Muscle of leg (tissue), 11 donors: ENCODE measurements around the gene LMO7. TPM values are rescaled to one million over a fixed set of nuclear protein-coding genes. Genes with fewer than 3 reads are reported as not detected.

ENCODE experiments used
- DNase-seq: peaks from one replicate; pipeline ENCODE4 v3.0.0; 2013
- H3K27ac ChIP-seq: one replicate; pipeline ENCODE4 v1.5.1; 2013; ENCODE audit warnings: mild to moderate bottlenecking, low read length, control low read depth
- H3K27me3 ChIP-seq: one replicate; pipeline ENCODE4 v1.6.1; 2013; ENCODE audit warnings: low read length; ENCODE audit not compliant: control insufficient read depth, insufficient read depth
- H3K36me3 ChIP-seq: one replicate; pipeline ENCODE4 v1.6.1; 2013; ENCODE audit warnings: low read length; ENCODE audit not compliant: control insufficient read depth, insufficient read depth
- H3K4me1 ChIP-seq: one replicate; pipeline ENCODE4 v1.6.1; 2013; ENCODE audit warnings: low read length; ENCODE audit not compliant: control insufficient read depth, insufficient read depth
- H3K4me3 ChIP-seq: one replicate; pipeline ENCODE4 v1.5.1; 2013; ENCODE audit warnings: low read length, control low read depth
- H3K9me3 ChIP-seq: replicated peaks from 2 replicates; pipeline ENCODE4 v1.6.1; 2013; ENCODE audit warnings: low read depth, low read length; ENCODE audit not compliant: control insufficient read depth
- WGBS: methylation state at CpG from one replicate; pipeline ENCODE4 v1.1.5; 2013; ENCODE audit warnings: missing lambda C conversion rate; ENCODE audit not compliant: insufficient coverage; 5-methylcytosine and 5-hydroxymethylcytosine counted together
- polyA plus RNA-seq, 8 donors: library from polyadenylated mRNA; unstranded; fragments of 120-200 nt; gene quantifications; one replicate each; pipeline versions ENCODE4 v1.2.1 to v1.2.3, GENCODE V29; 2013; ENCODE audit warnings: inconsistent platforms in 1 of 8, low replicate concordance in 1 of 8; ENCODE audit not compliant: insufficient read length in 8 of 8, insufficient read depth in 1 of 8
- total RNA-seq: library from RNA; stranded (reverse); fragments of 120-200 nt; gene quantifications from one replicate; pipeline ENCODE4 v1.2.4, GENCODE V29; 2013

LMO7 gene
- total and polyA plus RNA-seq, 9 donors = 85.1 to 155 (median 116) TPM

- no peaks in the 10 kb centered on the region for H3K36me3 ChIP-seq
- no peaks in the 10 kb centered on the region for H3K27me3 ChIP-seq
- no peaks in the 10 kb centered on the region for H3K4me1 ChIP-seq
- H3K9me3 ChIP-seq = no peaks in the 10 kb centered on the region
- no peak overlapping the region for H3K4me3 ChIP-seq
- no peak overlapping the region for H3K27ac ChIP-seq
- 0% methylated on average over 1 of the region's 1 CpG for WGBS
- no peak for DNase-seq
Observed at GRCh38 chr13:75618308-75618707, 17.8 kb upstream of the LMO7 start.

DNA sequence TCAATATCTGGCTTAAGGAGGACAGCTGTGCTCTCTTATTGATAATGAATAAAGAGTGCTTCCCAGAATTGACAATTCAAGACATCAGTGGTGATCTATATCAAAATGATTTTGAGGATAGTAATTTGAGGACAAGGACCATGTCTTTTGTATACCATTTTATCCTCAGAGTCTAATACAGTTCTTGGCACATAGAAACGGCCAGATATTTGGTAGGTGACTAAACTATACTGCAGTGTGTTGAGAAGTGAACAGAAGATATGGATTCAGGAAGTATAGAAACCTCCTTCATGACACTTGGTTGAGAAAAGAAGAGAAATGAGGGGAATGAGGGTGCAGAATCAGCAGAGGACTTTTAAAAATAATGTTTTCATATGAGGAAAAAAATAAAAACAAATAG lies 16.1 kb upstream of the LMO7 start:
- Histone ChIP-seq H3K9me3 (no peaks in the 10 kb centered on the region), H3K36me3 (no peaks in the 10 kb centered on the region), H3K4me1 (no peaks in the 10 kb centered on the region), H3K27me3 (no peaks in the 10 kb centered on the region), H3K27ac (no peak overlapping the region), H3K4me3 (no peak overlapping the region)
- no CpG with 5 or more reads among the region's 1 CpG for WGBS
- no peak for DNase-seq

GRCh38 chr13:75621147-75621546 lies 15.0 kb upstream of the LMO7 start:
- Histone ChIP-seq H3K9me3 (no peaks in the 10 kb centered on the region), H3K27me3 (no peaks in the 10 kb centered on the region), H3K36me3 (no peaks in the 10 kb centered on the region), H3K4me3 (no peak overlapping the region), H3K4me1 (no peaks in the 10 kb centered on the region), H3K27ac (no peak overlapping the region)
- DNase-seq = peak; percentile 34
- WGBS = no CpG with 5 or more reads among the region's 2 CpGs

- Histone ChIP-seq H3K27ac (no peak overlapping the region), H3K27me3 (no peaks in the 10 kb centered on the region), H3K9me3 (no peaks in the 10 kb centered on the region), H3K4me1 (no peaks in the 10 kb centered on the region), H3K4me3 (no peak overlapping the region), H3K36me3 (no peaks in the 10 kb centered on the region)
- DNase-seq = no peak
- WGBS = no CpG with 5 or more reads among the region's 4 CpGs
Observed at GRCh38 chr13:75628801-75629200, 7.3 kb upstream of the LMO7 start.

DNA sequence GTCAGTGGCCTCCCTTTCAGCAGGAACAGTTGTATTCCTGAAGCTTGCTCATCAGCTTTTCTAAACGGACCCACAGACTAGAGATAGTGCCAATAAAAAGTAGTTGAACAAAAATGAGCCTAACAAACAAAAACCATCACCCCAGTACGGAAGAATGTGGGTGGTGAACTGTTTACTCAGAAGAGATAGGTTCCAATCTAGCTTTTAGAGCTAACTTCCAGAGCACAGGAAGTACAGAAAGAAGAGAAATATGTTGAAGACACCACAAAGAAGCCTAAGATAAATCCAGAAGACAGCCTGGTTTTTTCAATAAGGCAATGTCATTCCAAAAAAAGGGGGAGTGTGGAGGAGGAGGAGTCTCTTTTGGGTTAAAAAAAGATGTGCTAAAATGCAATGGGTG lies 2.8 kb upstream of the LMO7 start:
- H3K9me3 ChIP-seq = no peaks in the 10 kb centered on the region
- DNase-seq = peak; percentile 18
- no peaks in the 10 kb centered on the region for H3K36me3 ChIP-seq
- no peak overlapping the region for H3K4me3 ChIP-seq
- peaks cover 16% of the 10 kb centered on the region for H3K27me3 ChIP-seq
- peaks cover 12% of the 10 kb centered on the region for H3K4me1 ChIP-seq
- H3K27ac ChIP-seq = no peak overlapping the region
- WGBS = no CpG with 5 or more reads among the region's 2 CpGs

- Histone ChIP-seq H3K4me1 (peaks cover 12% of the 10 kb centered on the region), H3K36me3 (no peaks in the 10 kb centered on the region), H3K4me3 (peak overlapping the region; percentile 68), H3K27me3 (peaks cover 16% of the 10 kb centered on the region), H3K27ac (no peak overlapping the region), H3K9me3 (no peaks in the 10 kb centered on the region)
- 6% methylated on average over 34 of the region's 49 CpGs for WGBS
- DNase-seq = peak; percentile 30
Observed at GRCh38 chr13:75635101-75635827, 866 bp upstream of the LMO7 start.

GRCh38 chr13:75636436-75637180 lies 478 bp downstream of the LMO7 start:
- peak; percentile 32 for DNase-seq
- Histone ChIP-seq H3K4me3 (peak overlapping the region; percentile 68), H3K4me1 (peaks cover 12% of the 10 kb centered on the region), H3K27me3 (peaks cover 16% of the 10 kb centered on the region), H3K36me3 (no peaks in the 10 kb centered on the region), H3K27ac (no peak overlapping the region), H3K9me3 (no peaks in the 10 kb centered on the region)
- under 1% methylated on average over 38 of the region's 58 CpGs for WGBS

GRCh38 chr13:75637181-75637750 lies 1.1 kb downstream of the LMO7 start:
- no peaks in the 10 kb centered on the region for H3K9me3 ChIP-seq
- H3K36me3 ChIP-seq = no peaks in the 10 kb centered on the region
- H3K27me3 ChIP-seq = peaks cover 16% of the 10 kb centered on the region
- H3K4me1 ChIP-seq = peaks cover 12% of the 10 kb centered on the region
- WGBS = 2% methylated on average over 6 of the region's 17 CpGs
- H3K27ac ChIP-seq = peak overlapping the region; percentile 0
- DNase-seq = peak; percentile 60
- peak overlapping the region; percentile 68 for H3K4me3 ChIP-seq

DNA sequence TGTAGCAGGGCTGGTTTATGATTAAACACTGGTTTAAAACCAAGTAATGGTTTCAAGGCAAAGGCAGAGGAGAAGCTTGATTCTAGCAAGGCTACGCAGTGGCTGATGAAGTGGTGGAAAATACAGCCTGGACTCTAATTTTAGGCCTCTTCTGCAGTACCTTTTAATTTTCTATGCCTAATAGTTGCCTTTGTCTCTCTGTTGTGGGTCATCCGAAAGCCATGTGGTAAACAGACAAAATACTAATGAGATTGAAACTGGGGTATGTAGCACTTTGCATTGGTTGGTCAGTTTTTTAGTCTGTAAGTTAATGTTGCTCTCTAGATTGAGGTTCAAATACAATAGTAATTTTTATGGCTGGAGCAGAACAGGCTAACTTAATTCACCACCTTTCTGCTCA lies 3.3 kb downstream of the LMO7 start:
- Histone ChIP-seq H3K4me1 (peaks cover 12% of the 10 kb centered on the region), H3K36me3 (no peaks in the 10 kb centered on the region), H3K9me3 (no peaks in the 10 kb centered on the region), H3K4me3 (no peak overlapping the region), H3K27me3 (peaks cover 16% of the 10 kb centered on the region), H3K27ac (no peak overlapping the region)
- no peak for DNase-seq
- no CpG with 5 or more reads among the region's 2 CpGs for WGBS

GRCh38 chr13:75641026-75641425 lies 4.9 kb downstream of the LMO7 start:
- H3K27me3 ChIP-seq = peaks cover 15% of the 10 kb centered on the region
- no peaks in the 10 kb centered on the region for H3K9me3 ChIP-seq
- peaks cover 9% of the 10 kb centered on the region for H3K4me1 ChIP-seq
- H3K36me3 ChIP-seq = no peaks in the 10 kb centered on the region
- 85% methylated on average over 4 of the region's 6 CpGs for WGBS
- no peak overlapping the region for H3K4me3 ChIP-seq
- no peak for DNase-seq
- no peak overlapping the region for H3K27ac ChIP-seq
